Body of pancreas (tissue), 4 donors: ENCODE data around the gene TVP23A.
"Not testable (repeated sequence)": the region's sequence is repeated elsewhere in the genome, so short reads cannot be mapped to it uniquely, and the experiment has no call there.

Source experiments
- CTCF ChIP-seq, 7 experiments: fragments of 450-650 bp in 4 of 7; fragments of 200-600 bp in 3 of 7; sonication (generic) in 3 of 7; IDR thresholded peaks; one replicate each; pipeline ENCODE4 v1.5.1; 2016 to 2019; ENCODE audit warnings: antibody characterized with exemption in 7 of 7
- POLR2A ChIP-seq, 3 donors: fragments of 450-650 bp; IDR thresholded peaks; one replicate each; pipeline ENCODE4 v1.6.1; 2016; ENCODE audit warnings: antibody characterized with exemption in 3 of 3, mild to moderate bottlenecking in 2 of 3

- TF ChIP-seq CTCF, POLR2A (IDR thresholded peaks at IDR 0.05): not testable (repeated sequence)
Observed at GRCh38 chr16:10830240-10830639, 11.6 kb upstream of the TVP23A start.
